MV-4-11 (cell line): ENCODE results near the gene SUN1.
"Not testable (repeated sequence)": the region's sequence is repeated elsewhere in the genome, so short reads cannot be mapped to it uniquely, and the experiment has no call there.

Experiments
- DNase-seq: peaks from one replicate; lab custom pipeline; 2025; lab: John Stamatoyannopoulos, UW

Gene SUN1

DNA sequence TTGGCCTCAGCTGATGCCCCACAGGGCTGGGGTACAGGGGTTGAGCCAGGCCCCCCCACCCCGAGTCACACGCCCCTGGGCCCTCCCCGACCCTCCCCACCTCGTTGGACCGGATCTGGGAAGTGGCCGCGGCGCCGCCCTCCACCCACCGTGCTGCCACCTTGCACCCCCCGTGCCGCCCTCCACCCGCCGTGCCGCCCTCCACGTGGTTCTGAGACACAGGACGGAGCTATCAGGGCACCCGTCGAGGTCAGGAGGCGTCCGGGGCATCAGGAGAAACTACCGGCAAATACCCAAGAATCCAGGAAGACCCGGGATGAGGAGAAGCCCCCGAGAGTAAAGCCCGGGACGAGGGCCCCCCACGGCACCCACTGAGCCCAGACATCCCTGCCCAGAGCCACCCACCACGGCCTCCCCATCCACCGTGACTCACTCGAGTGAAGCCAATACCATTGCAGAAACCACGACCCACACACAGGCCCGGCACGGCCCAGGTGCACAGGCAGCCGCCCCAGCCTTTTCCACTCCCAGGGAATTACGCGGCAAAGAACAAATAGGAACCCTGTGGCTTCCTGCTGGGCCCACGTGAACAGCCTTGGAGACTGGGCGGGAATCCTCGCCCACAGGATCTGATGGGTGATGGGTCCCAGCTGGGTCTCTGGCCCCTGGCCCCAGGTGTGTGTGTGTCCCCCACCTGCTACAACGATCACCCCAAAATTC lies 88.2 kb downstream of the SUN1 start:
- no peak for DNase-seq

DNA sequence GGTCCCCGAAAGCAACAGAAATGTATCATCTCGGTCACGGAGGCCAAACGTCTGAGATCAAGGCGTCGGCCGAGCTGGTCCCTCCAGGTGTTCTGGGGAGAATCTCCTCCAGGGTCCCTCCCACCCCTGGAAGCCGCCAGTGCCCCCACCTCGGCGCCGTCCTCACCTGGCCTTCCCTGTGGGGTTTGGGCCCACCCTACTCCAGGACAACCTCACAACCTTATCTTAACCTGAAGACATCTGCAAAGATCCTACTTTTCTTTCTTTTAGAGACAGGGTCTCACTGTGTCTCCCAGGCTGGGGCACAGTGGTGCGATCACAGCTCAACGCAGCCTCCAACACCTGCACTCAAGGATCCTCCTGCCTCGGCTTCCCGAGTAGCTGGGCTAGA lies 88.8 kb downstream of the SUN1 start:
- DNase-seq: no peak

DNA sequence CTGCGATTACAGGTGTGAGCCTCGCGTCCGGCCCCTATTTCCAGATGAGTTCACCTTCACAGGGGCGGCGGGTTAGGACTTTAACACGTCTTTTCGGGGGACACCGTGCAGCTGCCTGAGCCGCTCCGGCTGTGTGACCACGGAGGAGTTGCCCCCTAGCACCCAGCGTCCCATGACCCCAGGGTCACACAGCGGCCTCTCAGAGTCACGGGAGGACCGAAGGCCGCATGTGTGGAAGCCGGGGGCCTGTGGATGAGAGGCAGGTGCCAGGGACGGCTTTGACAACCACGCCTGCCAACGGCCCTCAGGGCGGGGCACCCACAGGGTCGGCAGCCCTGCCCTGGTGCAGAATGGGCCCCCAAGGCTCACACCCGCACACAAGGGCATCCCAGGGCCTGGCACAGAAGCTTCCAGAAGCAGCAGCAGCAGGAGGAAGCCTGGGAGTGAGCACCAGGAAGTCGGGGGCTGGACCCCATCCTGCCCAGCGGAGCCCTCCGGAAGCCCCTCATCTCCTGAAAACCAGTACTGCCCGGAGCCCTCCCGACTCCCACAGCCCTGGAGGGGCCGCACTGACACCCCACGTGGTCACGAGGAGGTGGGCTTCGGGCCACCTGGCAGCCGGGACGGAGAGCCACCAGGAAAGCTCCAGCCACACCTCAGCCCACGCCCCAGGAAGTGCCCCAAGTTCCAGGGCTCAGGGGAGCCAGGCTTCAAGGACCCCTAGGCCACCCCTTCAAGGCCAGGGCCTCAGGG lies 89.5 kb downstream of the SUN1 start:
- DNase-seq: no peak

DNA sequence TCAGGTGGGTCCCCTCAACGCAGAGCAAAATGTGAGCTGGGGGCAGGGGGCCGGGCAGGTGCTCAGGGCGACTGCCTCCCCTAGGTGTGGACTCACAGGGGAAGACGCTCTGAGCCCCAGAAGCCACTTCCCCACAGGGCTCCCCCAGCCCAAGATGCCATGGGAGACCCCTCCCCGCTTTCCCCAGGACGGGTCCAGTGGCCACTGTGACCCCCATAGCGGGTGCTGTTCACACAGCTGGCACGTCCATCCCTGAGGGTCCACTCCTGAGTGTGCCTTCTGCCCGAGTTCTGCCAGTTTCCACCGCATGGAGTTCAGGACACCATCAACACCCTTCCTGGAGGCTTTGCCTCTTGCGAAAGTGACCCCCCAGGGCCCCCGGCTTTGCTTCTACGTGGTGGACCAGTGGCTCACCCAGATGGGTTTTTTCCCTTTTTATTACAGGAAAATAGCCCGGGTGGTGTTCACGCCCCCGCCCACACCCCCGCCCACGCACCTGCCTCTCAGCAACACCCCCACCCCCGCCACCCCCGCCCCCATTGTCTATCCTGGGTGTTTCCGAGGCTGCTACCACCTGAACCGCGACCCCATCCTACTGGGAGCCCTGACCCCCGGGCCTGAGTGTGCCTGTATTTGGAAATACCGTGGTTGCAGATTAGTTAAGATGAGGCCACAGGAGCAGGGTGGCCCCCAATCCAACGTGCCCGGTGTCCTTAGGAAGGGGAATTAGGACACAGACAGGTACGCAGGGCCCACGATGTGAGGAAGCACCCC lies 90.2 kb downstream of the SUN1 start:
- DNase-seq: peak; percentile 41

DNA sequence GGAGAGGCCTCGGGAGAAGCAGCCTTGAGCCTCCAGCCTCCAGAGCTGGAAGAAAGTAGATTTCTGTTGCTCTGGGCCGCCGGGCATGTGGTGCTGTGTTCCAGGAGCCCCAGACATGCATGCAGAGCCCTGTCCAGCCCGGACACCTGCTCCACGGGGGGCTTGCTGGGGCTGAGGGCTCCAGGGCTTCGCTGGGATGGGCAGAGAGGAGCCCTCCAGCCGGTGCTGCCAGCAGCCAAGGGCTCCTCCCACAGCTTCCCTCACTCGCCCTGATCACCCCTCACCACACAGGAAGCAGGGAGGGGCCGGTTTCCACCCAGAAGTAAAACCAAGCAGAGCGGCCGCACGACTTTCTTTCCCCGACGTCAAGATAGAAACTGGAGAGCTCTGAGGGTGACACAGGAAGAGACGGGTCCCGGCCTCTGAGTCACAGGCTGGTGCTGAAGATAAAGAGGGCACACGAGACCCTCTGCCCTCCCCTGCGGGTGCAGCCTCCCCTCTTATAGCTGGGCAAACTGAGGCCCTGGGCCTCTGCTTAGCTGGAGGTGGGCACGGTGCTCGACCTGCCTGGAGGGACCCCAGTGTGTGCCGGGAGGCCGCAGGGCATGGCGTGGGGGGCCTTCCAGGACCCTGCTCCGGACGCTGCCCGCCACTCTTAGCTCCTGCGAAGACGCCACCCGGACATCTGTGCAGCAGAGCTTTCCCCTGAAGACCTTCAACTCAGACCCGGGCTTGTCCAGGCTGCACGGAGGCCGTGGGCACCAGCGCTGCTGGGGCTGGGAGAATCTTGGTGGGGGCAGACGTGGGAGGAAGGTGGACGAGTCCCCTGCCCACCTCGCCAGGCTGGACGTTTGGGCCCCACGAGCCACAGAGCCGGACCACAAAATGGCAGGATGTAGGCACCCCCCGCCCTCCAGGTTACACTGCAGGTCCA lies 91.1 kb downstream of the SUN1 start:
- peak; percentile 96 for DNase-seq

DNA sequence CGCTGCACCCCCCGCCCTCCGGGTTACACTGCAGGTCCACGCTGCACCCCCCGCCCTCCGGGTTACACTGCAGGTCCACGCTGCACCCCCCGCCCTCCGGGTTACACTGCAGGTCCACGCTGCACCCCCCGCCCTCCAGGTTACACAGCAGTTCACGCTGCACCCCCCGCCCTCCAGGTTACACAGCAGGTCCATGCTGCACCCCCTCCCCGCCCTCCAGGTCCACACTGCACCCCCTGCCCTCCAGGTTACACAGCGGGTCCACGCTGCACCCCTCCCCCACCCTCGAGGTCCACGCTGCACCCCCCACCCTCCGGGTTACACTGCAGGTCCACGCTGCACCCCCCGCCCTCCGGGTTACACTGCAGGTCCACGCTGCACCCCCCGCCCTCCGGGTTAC lies 91.8 kb downstream of the SUN1 start:
- not testable (repeated sequence) for DNase-seq
